WTC11 (cell line): Measurements from ENCODE around the gene CCDC172. TPM values are rescaled to one million over a fixed set of nuclear protein-coding genes. Genes with fewer than 3 reads are reported as not detected.

ENCODE experiments used
- ATAC-seq: fragments of 200-7000 bp; cut with Tn5 transposase; 2 replicates; pipeline ENCODE4 v1.10.0; 2021; ENCODE audit warnings: mild to moderate bottlenecking, moderate library complexity
- CTCF ChIA-PET: fragments of 300-600 bp; sonication (Branson Sonifier 250); formaldehyde crosslinking; loops from one replicate; lab custom pipeline; 2021; ENCODE audit warnings: antibody characterized with exemption; lab: Charles Lee
- POLR2A ChIA-PET: fragments of 350-600 bp; sonication (Branson Sonifier 250); formaldehyde crosslinking; loops from one replicate; lab custom pipeline; 2021; ENCODE audit warnings: antibody characterized with exemption; lab: Charles Lee
- DNase-seq: peaks from one replicate; pipeline ENCODE4 v3.0.0; 2021; ENCODE audit warnings: low spot score
- H3K27ac Mint-ChIP-seq: 2 replicates; pipeline ENCODE4 v1.8.0; 2021; ENCODE audit warnings: mixed read lengths
- H3K27me3 Mint-ChIP-seq: 2 replicates; pipeline ENCODE4 v1.8.0; 2021; ENCODE audit warnings: low read depth, mild to moderate bottlenecking, moderate library complexity, mixed read lengths
- H3K36me3 Mint-ChIP-seq: 2 replicates; pipeline ENCODE4 v1.8.0; 2021; ENCODE audit warnings: mixed read lengths
- H3K4me1 Mint-ChIP-seq: 2 replicates; pipeline ENCODE4 v1.8.0; 2022; ENCODE audit warnings: mixed read lengths
- H3K4me3 Mint-ChIP-seq: 2 replicates; pipeline ENCODE4 v1.8.0; 2021; ENCODE audit warnings: mild to moderate bottlenecking, moderate library complexity, mixed read lengths
- H3K9me3 Mint-ChIP-seq: 2 replicates; pipeline ENCODE4 v1.8.0; 2021; ENCODE audit warnings: mixed read lengths
- PRRX2 ChIP-seq: fragments of 250-450 bp; sonication (Bioruptor Pico); IDR thresholded peaks from 2 replicates; pipeline ENCODE4 v1.8.0; 2021; ENCODE audit warnings: mild to moderate bottlenecking
- total RNA-seq: library from RNA; stranded (reverse); gene quantifications from 3 replicates; pipeline ENCODE4 v1.2.3, GENCODE V29; 2021

The CCDC172 gene
- total RNA-seq, 1 experiment from 2014 or later, result 2.0 TPM

GRCh38 chr10:116429288-116429977, 105.2 kb downstream of the CCDC172 start:
- DNase-seq, result no peak
- no peak for TF ChIP-seq PRRX2 (CRISPR knock-in tag)
- Mint-ChIP-seq H3K36me3 (no peaks in the 10 kb centered on the region), H3K4me1 (no peaks in the 10 kb centered on the region), H3K9me3 (no peaks in the 10 kb centered on the region), H3K27me3 (no peaks in the 10 kb centered on the region; the same call in 1 of the 2 replicates), H3K4me3 (no peak overlapping the region), H3K27ac (no peak overlapping the region)
- ATAC-seq, result no peak
- ChIA-PET CTCF (no interaction called here), POLR2A (no interaction called here)

Other genes with a start within 250 kb of the CCDC172 start
- gene GFRA1, start 51.2 kb upstream of the CCDC172 start, total RNA-seq, result 4.4 to 6.1 TPM (median 5.1 TPM) in 3 replicates
- gene PNLIPRP3, start 103.4 kb downstream of the CCDC172 start, total RNA-seq, result not detected in 3 replicates
- 1.4 to 1.9 TPM (median 1.6 TPM) in 3 replicates for gene PNLIP, start 221.5 kb downstream of the CCDC172 start, total RNA-seq